OCI-LY3 (cell line): ENCODE data around the gene DOCK11.
"Not testable (repeated sequence)": the region's sequence is repeated elsewhere in the genome, so short reads cannot be mapped to it uniquely, and the experiment has no call there.

Source experiments
- H2AFZ ChIP-seq: fragments of 200-600, 300-600 bp; shearing (Covaris generic); 2 replicates; pipeline ENCODE4 v1.6.0; 2014; ENCODE audit warnings: antibody characterized with exemption, low read depth, low read length
- H3K27ac ChIP-seq: fragments of 200-600, 300-600 bp; sonication (generic); 2 replicates; pipeline ENCODE4 v1.5.1; 2014; ENCODE audit warnings: mild to moderate bottlenecking, low read length, moderate library complexity, mixed read lengths
- H3K27me3 ChIP-seq: fragments of 200-600, 300-600 bp; sonication (generic); 2 replicates; pipeline ENCODE4 v1.6.1; 2014; ENCODE audit warnings: low read depth, low read length, mixed read lengths
- H3K36me3 ChIP-seq: fragments of 200-600, 300-600 bp; sonication (generic); replicated peaks from 2 replicates; pipeline ENCODE3; 2014; ENCODE audit warnings: low read depth, low read length, mixed read lengths
- H3K4me1 ChIP-seq: fragments of 300-600, 200-600 bp; sonication (generic); 2 replicates; pipeline ENCODE4 v1.6.1; 2014; ENCODE audit warnings: low read length, mixed read lengths
- H3K4me2 ChIP-seq: fragments of 200-600, 300-600 bp; sonication (generic); 2 replicates; pipeline ENCODE4 v1.6.1; 2014; ENCODE audit warnings: low read length, mixed read lengths
- H3K4me3 ChIP-seq: fragments of 300-600, 200-600 bp; sonication (generic); 2 replicates; pipeline ENCODE4 v1.5.1; 2014; ENCODE audit warnings: antibody characterized with exemption, mild to moderate bottlenecking, low read length, moderate library complexity
- H3K79me2 ChIP-seq: fragments of 300-600, 200-600 bp; shearing (Covaris generic); 2 replicates; pipeline ENCODE4 v1.6.1; 2014; ENCODE audit warnings: mild to moderate bottlenecking, low read length, mixed read lengths
- H3K9ac ChIP-seq: fragments of 300-600, 200-600 bp; shearing (Covaris generic); 2 replicates; pipeline ENCODE4 v1.6.0; 2014; ENCODE audit warnings: mild to moderate bottlenecking, low read length, moderate library complexity
- H3K9me3 ChIP-seq: fragments of 200-600, 300-600 bp; shearing (Covaris generic); 2 replicates; pipeline ENCODE4 v1.6.1; 2014; ENCODE audit warnings: low read length, mixed read lengths; ENCODE audit not compliant: insufficient read depth
- H4K20me1 ChIP-seq: fragments of 200-600, 300-600 bp; sonication (generic); 2 replicates; pipeline ENCODE4 v1.6.1; 2016; ENCODE audit warnings: low read length, mixed read lengths; ENCODE audit not compliant: insufficient read depth
- CTCF ChIP-seq: fragments of 200-600, 300-600 bp; sonication (generic); IDR thresholded peaks from 2 replicates; pipeline ENCODE4 v1.5.1; 2014; ENCODE audit warnings: antibody characterized with exemption, low read length, low read depth
- EZH2phosphoT487 ChIP-seq: fragments of 200-600 bp; shearing (Covaris generic); IDR thresholded peaks from 2 replicates; pipeline ENCODE4 v1.6.1; 2018; ENCODE audit warnings: antibody characterized with exemption, mixed run types, low read depth

The DOCK11 gene

GRCh38 chrX:118475903-118476302, 19.7 kb upstream of the DOCK11 start:
- H3K9me3 ChIP-seq, result no peaks in the 10 kb centered on the region
- no peak overlapping the region for H3K27ac ChIP-seq
- H3K9ac ChIP-seq, result no peak overlapping the region
- H3K27me3 ChIP-seq, result no peaks in the 10 kb centered on the region
- TF ChIP-seq EZH2phosphoT487 (no peak), CTCF (no peak)
- no peaks in the 10 kb centered on the region for H4K20me1 ChIP-seq
- no peak overlapping the region for H3K4me3 ChIP-seq
- no peak overlapping the region for H3K4me2 ChIP-seq
- no peaks in the 10 kb centered on the region for H3K36me3 ChIP-seq
- no peak overlapping the region for H2AFZ ChIP-seq
- H3K4me1 ChIP-seq, result no peaks in the 10 kb centered on the region
- no peaks in the 10 kb centered on the region for H3K79me2 ChIP-seq

- no peaks in the 10 kb centered on the region for H3K27me3 ChIP-seq
- H3K4me3 ChIP-seq, result no peak overlapping the region
- no peak overlapping the region for H3K4me2 ChIP-seq
- H4K20me1 ChIP-seq, result no peaks in the 10 kb centered on the region
- H2AFZ ChIP-seq, result no peak overlapping the region
- H3K9ac ChIP-seq, result no peak overlapping the region
- TF ChIP-seq EZH2phosphoT487, result no peak
- no peak for TF ChIP-seq CTCF
- no peak overlapping the region for H3K27ac ChIP-seq
- no peaks in the 10 kb centered on the region for H3K9me3 ChIP-seq
- no peaks in the 10 kb centered on the region for H3K79me2 ChIP-seq
- no peaks in the 10 kb centered on the region for H3K36me3 ChIP-seq
- H3K4me1 ChIP-seq, result no peaks in the 10 kb centered on the region
Observed at GRCh38 chrX:118480172-118480571, 15.4 kb upstream of the DOCK11 start.

- not testable (repeated sequence) for H2AFZ ChIP-seq, H3K4me2 ChIP-seq, H4K20me1 ChIP-seq, H3K9ac ChIP-seq, H3K27ac ChIP-seq, H3K27me3 ChIP-seq, H3K36me3 ChIP-seq, H3K4me1 ChIP-seq, H3K79me2 ChIP-seq, H3K9me3 ChIP-seq, H3K4me3 ChIP-seq
Observed at GRCh38 chrX:118482384-118482783, 13.2 kb upstream of the DOCK11 start.

GRCh38 chrX:118484216-118484903, 11.3 kb upstream of the DOCK11 start:
- Histone ChIP-seq H3K4me3 (no peak overlapping the region), H3K27ac (no peak overlapping the region), H3K36me3 (no peaks in the 10 kb centered on the region), H3K27me3 (no peaks in the 10 kb centered on the region), H3K4me1 (no peaks in the 10 kb centered on the region), H4K20me1 (no peaks in the 10 kb centered on the region), H3K9ac (no peak overlapping the region), H3K4me2 (no peak overlapping the region), H2AFZ (no peak overlapping the region), H3K79me2 (no peaks in the 10 kb centered on the region), H3K9me3 (no peaks in the 10 kb centered on the region)
- TF ChIP-seq EZH2phosphoT487 (no peak), CTCF (no peak)

- H4K20me1 ChIP-seq, H3K27ac ChIP-seq, H3K4me2 ChIP-seq, H3K4me3 ChIP-seq, H3K9ac ChIP-seq, H3K4me1 ChIP-seq, H3K36me3 ChIP-seq, H3K27me3 ChIP-seq, H3K9me3 ChIP-seq, H2AFZ ChIP-seq, H3K79me2 ChIP-seq: not testable (repeated sequence)
Observed at GRCh38 chrX:118486693-118487092, 8.9 kb upstream of the DOCK11 start.
